Inferior parietal cortex (tissue), 1 donor: Measurements from ENCODE around the gene HIRA.

Source experiments
- DNase-seq: peaks from one replicate; pipeline ENCODE4 v3.0.0-alpha.2; 2016; ENCODE audit errors: extremely low spot score

Gene HIRA

GRCh38 chr22:19431649-19432132, at the start of gene HIRA:
Gene HIRA (minus strand): TSS chr22:19431733. CDS start chr22:19431476, 257 bp downstream.
- DNase-seq: peak; percentile 80

GRCh38 chr22:19480789-19481188, 49.3 kb upstream of the HIRA start:
- DNase-seq: no peak

GRCh38 chr22:19480173-19480568, 48.6 kb upstream of the HIRA start:
- no peak for DNase-seq

- peak; percentile 100 for DNase-seq
Measured at GRCh38 chr22:19479355-19480172, 48.0 kb upstream of the HIRA start, which contains the start of gene CDC45. Gene CDC45 (plus strand): TSS chr22:19479920. CDS start chr22:19479969, 49 bp downstream.

- no peak for DNase-seq
Measured at GRCh38 chr22:19478901-19479354, 47.4 kb upstream of the HIRA start, which contains the start of gene UFD1. Gene UFD1 (minus strand): TSS chr22:19479193. CDS start chr22:19479085, 108 bp downstream.

GRCh38 chr22:19478045-19478900, 46.7 kb upstream of the HIRA start:
- DNase-seq: no peak

GRCh38 chr22:19477321-19478044, 46.0 kb upstream of the HIRA start:
- DNase-seq: no peak

GRCh38 chr22:19476023-19476422, 44.5 kb upstream of the HIRA start:
- no peak for DNase-seq

- DNase-seq: no peak
Measured at GRCh38 chr22:19473578-19473977, 42.0 kb upstream of the HIRA start.

- DNase-seq: no peak
Measured at GRCh38 chr22:19472233-19472632, 40.7 kb upstream of the HIRA start.

GRCh38 chr22:19471572-19471971, 40.0 kb upstream of the HIRA start:
- DNase-seq: no peak

- no peak for DNase-seq
Measured at GRCh38 chr22:19470010-19470409, 38.5 kb upstream of the HIRA start.

GRCh38 chr22:19469421-19469820, 37.9 kb upstream of the HIRA start:
- DNase-seq: no peak

- DNase-seq: no peak
Measured at GRCh38 chr22:19467912-19468311, 36.4 kb upstream of the HIRA start.

- no peak for DNase-seq
Measured at GRCh38 chr22:19466848-19467752, 35.6 kb upstream of the HIRA start.

- no peak for DNase-seq
Measured at GRCh38 chr22:19466126-19466716, 34.7 kb upstream of the HIRA start.

- no peak for DNase-seq
Measured at GRCh38 chr22:19464975-19465374, 33.4 kb upstream of the HIRA start.

- DNase-seq: no peak
Measured at GRCh38 chr22:19464546-19464945, 33.0 kb upstream of the HIRA start.

- no peak for DNase-seq
Measured at GRCh38 chr22:19463491-19464469, 32.2 kb upstream of the HIRA start.
